ENCODE results near the gene FAT1.
"Not testable (repeated sequence)": the region's sequence is repeated elsewhere in the genome, so short reads cannot be mapped to it uniquely, and the experiment has no call there.

FAT1 gene

GRCh38 chr4:186723292-186724057 is at the start of gene FAT1:
Gene FAT1, minus strand, starts transcription at chr4:186723856. Its CDS starts 14,029 bp downstream, at chr4:186709827.
- peak; percentile 37 for DNase-seq (ENCODE audit: low spot score)

GRCh38 chr4:186772936-186773487 is 49.4 kb upstream of the FAT1 start:
- no peak for DNase-seq (ENCODE audit: low spot score)

- no peak for DNase-seq (ENCODE audit: low spot score)
Measured at GRCh38 chr4:186771624-186772023, 48.0 kb upstream of the FAT1 start.

- DNase-seq (ENCODE audit: low spot score): no peak
Measured at GRCh38 chr4:186770481-186771175, 47.0 kb upstream of the FAT1 start.

- no peak for DNase-seq (ENCODE audit: low spot score)
Measured at GRCh38 chr4:186767794-186768193, 44.1 kb upstream of the FAT1 start.

- DNase-seq (ENCODE audit: low spot score): no peak
Measured at GRCh38 chr4:186765673-186766546, 42.3 kb upstream of the FAT1 start.

GRCh38 chr4:186765138-186765537 is 41.5 kb upstream of the FAT1 start:
- DNase-seq (ENCODE audit: low spot score): no peak

- DNase-seq (ENCODE audit: low spot score): no peak
Measured at GRCh38 chr4:186764457-186764856, 40.8 kb upstream of the FAT1 start.

- no peak for DNase-seq (ENCODE audit: low spot score)
Measured at GRCh38 chr4:186762865-186763264, 39.2 kb upstream of the FAT1 start.

GRCh38 chr4:186762361-186762760 is 38.7 kb upstream of the FAT1 start:
- no peak for DNase-seq (ENCODE audit: low spot score)

- not testable (repeated sequence) for DNase-seq (ENCODE audit: low spot score)
Measured at GRCh38 chr4:186761956-186762355, 38.3 kb upstream of the FAT1 start.

- DNase-seq (ENCODE audit: low spot score): no peak
Measured at GRCh38 chr4:186761393-186761792, 37.7 kb upstream of the FAT1 start.

- DNase-seq (ENCODE audit: low spot score): no peak
Measured at GRCh38 chr4:186760576-186760975, 36.9 kb upstream of the FAT1 start.

GRCh38 chr4:186759990-186760389 is 36.3 kb upstream of the FAT1 start:
- no peak for DNase-seq (ENCODE audit: low spot score)

GRCh38 chr4:186758929-186759682 is 35.5 kb upstream of the FAT1 start:
- no peak for DNase-seq (ENCODE audit: low spot score)

- no peak for DNase-seq (ENCODE audit: low spot score)
Measured at GRCh38 chr4:186757696-186758355, 34.2 kb upstream of the FAT1 start.

- not testable (repeated sequence) for DNase-seq (ENCODE audit: low spot score)
Measured at GRCh38 chr4:186756550-186756949, 32.9 kb upstream of the FAT1 start.

- no peak for DNase-seq (ENCODE audit: low spot score)
Measured at GRCh38 chr4:186755550-186756519, 32.2 kb upstream of the FAT1 start.

- no peak for DNase-seq (ENCODE audit: low spot score)
Measured at GRCh38 chr4:186754976-186755375, 31.3 kb upstream of the FAT1 start.

- DNase-seq (ENCODE audit: low spot score): no peak
Measured at GRCh38 chr4:186752325-186752724, 28.7 kb upstream of the FAT1 start.

Measured in putamen (tissue), 1 donor.